CD4-positive, alpha-beta T cell treated with Interleukin-10 for 1 hour (primary cell): ENCODE data around the gene IL1RN.

Experiments used
- DNase-seq: peaks from one replicate; pipeline ENCODE4 v3.0.0-alpha.2; 2020

The IL1RN gene

DNA sequence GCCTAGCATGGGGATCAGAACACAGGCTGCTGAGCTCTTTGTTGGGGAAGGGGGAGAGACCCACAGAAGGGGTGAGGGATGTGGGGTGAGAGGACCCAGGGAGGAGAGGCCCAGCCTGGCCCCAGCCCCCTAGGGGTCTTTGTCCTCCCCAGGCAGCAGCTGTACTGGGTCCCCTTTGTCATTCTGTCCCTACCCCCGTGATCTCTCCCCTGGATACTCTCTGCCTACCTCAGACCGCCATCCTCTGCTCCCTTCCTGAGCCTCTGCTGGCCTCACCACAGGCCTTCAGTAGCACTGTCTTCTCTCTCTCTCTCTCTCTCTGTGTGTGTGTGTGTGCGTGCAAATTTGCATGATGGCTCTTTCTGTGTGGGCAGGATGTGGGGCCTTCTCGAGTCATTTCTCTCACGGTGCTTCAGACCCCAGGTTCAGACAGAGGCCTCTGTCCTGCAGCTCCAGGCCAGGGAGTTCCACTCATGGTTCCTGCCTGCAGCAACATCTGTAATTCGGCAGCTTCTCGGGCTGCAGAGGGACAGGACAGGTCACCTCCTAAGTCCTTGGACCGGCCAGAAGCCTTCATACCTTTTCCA, 47.7 kb downstream of the IL1RN start:
- peak; percentile 77 for DNase-seq

GRCh38 chr2:113175736-113176695, 48.6 kb downstream of the IL1RN start:
- peak; percentile 40 for DNase-seq

DNA sequence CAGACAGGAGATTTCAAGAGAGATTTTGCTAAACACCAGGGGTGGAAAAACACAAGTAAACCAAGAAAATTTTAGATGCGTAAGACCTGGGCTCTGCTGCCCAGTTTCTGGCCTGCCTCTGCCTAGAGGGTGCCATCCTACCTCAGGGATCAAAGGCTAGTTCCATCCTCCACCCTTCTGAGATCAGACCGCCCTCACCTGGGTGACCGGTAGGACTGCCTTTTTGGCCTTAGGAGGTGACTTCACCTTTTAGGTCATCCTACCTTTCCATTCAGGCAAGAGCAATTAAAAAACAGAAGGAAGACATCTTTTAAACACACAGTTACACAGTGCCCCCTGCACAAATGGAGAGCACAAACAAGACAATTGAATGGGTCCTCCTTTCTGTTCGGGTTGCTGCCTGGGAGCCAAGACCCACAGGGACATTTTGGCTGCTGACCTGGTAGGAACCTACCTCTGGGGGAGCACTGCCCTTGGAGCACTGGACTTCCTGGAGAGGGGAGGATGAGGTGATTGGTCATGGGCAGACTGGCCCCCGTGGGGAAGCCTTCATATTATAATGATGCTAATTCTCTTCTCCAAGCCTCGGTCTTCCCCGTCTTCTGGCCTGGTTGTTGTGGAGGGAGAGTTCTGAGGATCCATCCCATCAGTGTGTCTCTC, 49.4 kb downstream of the IL1RN start:
- no peak for DNase-seq

GRCh38 chr2:113178069-113178746, 50.8 kb downstream of the IL1RN start:
- no peak for DNase-seq

- no peak for DNase-seq
Observed at GRCh38 chr2:113178891-113179290, 51.5 kb downstream of the IL1RN start.

DNA sequence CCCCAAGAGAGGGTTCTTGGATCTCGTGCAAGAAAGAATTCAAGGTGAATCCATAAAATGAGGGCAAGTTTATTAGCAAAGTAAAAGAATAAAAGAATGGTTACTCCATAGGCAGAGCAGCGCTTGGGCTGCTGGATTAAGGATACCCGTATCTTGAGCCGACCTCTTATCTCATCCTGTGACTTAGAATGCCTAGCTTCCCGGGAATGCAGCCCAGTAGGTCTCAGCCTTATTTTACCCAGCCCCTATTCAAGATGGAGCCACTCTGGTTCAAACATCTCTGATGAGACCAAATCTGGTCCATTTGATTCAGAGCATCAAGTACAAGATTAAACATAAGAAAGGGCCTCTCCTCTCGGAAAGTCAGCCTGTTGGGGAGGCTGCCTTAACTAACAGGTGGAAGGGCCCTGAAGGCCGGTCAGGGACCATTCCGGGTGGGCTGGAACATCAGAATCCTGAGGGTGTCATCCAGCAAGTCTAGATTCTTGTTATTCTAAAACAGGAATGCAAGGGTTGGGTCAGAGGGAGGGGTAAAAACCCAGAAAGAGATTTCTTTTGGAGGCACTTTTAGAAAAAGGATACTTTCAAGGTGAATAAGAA, 52.1 kb downstream of the IL1RN start:
- DNase-seq = no peak

DNA sequence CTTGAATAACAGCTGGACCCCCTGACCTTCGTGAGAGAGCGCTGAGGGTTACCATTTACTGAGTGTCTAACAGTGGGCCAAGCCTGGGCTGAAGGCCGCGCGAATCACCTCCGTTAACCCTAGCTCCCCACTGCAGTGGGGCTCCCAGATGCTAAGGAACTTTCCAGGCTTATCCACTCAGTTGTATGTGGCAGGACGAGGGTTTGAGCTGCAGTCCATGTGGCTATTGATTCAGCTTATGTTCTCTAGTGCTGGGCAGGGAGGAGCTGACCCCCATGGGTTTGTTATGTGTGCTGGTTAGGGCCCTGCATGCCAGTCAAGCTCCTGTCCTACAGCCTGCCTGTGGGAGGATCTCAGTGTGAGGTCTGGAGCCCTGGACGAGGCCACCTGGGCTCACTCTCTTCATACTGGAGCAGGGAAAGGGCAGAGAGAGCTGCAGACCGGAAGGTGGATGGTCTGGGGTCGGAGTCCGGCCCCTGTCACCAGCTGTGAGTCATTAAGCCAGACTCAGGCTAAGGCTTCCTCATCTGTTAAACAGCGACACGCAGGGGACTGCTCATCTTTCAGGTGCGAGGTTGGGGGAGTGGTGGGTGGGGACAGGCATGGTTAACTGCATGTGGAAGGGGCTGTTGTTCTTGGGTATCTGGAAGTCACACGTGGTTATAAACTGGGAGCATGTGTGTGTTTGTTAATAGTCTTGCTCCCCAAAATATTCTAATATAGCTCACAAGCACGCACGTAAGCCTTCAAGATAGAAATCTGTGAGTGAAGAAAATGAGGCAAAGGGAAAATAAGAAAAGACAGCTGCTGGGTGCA, 52.9 kb downstream of the IL1RN start:
- DNase-seq = no peak

GRCh38 chr2:113181258-113182051, 54.1 kb downstream of the IL1RN start:
- DNase-seq = no peak

- DNase-seq = no peak
Observed at GRCh38 chr2:113182471-113183260, 55.3 kb downstream of the IL1RN start.

GRCh38 chr2:113183264-113183663, 55.9 kb downstream of the IL1RN start:
- no peak for DNase-seq
